Epithelial cell of proximal tubule (primary cell): Measurements from ENCODE around the gene GKN2. TPM values are rescaled to one million over a fixed set of nuclear protein-coding genes. Genes with fewer than 3 reads are reported as not detected.

Source experiments
- DNase-seq: peaks from one replicate; pipeline ENCODE4 v3.0.0-alpha.2; 2011; ENCODE audit warnings: low read depth
- H3K4me3 ChIP-seq: 2 replicates; pipeline ENCODE4 v1.5.1; 2011; ENCODE audit warnings: low read depth, mild to moderate bottlenecking, low read length
- CTCF ChIP-seq: conservative IDR thresholded peaks from 2 replicates; pipeline ENCODE4 v1.5.1; 2012; ENCODE audit warnings: low read depth, mild to moderate bottlenecking, low read length
- total RNA-seq: library from RNA; depleted of rRNA; stranded (reverse); fragments of >200 nt; gene quantifications from 2 replicates; pipeline ENCODE4 v1.2.3, GENCODE V29; 2015

The GKN2 gene
- total RNA-seq, 1 donor from 2014 or later: not detected

- DNase-seq: no peak
- no peak for TF ChIP-seq CTCF
- H3K4me3 ChIP-seq: no peak overlapping the region
These were observed 39.6 kb upstream of the GKN2 start for GRCh38 chr2:68992341-68992740.

- TF ChIP-seq CTCF: no peak
- H3K4me3 ChIP-seq: no peak overlapping the region
- DNase-seq: no peak
These were observed 36.3 kb upstream of the GKN2 start for GRCh38 chr2:68989035-68989434.

GRCh38 chr2:68987021-68987503 is 34.4 kb upstream of the GKN2 start:
- no peak for TF ChIP-seq CTCF
- DNase-seq: no peak

GRCh38 chr2:68980956-68981355 is 28.3 kb upstream of the GKN2 start:
- DNase-seq: no peak
- H3K4me3 ChIP-seq: no peak overlapping the region

More at GRCh38 chr2:68987021-68987503, 34.4 kb upstream of the GKN2 start:
- no peak overlapping the region for H3K4me3 ChIP-seq

GRCh38 chr2:68978098-68978497 is 25.4 kb upstream of the GKN2 start:
- DNase-seq: no peak
- no peak overlapping the region for H3K4me3 ChIP-seq
- TF ChIP-seq CTCF: no peak

More at GRCh38 chr2:68980956-68981355, 28.3 kb upstream of the GKN2 start:
- TF ChIP-seq CTCF: no peak

- no peak for TF ChIP-seq CTCF
- no peak for DNase-seq
- H3K4me3 ChIP-seq: no peak overlapping the region
These were observed 24.8 kb upstream of the GKN2 start for GRCh38 chr2:68977453-68977852.

- no peak for TF ChIP-seq CTCF
- DNase-seq: no peak
- no peak overlapping the region for H3K4me3 ChIP-seq
These were observed 23.2 kb upstream of the GKN2 start for GRCh38 chr2:68975844-68976243.
